ENCODE measurements around the gene MICALL1. TPM values are rescaled to one million over a fixed set of nuclear protein-coding genes. Genes with fewer than 3 reads are reported as not detected.

The MICALL1 gene
- total and polyA plus RNA-seq, 2 of the 4 experiments (the other 2 are of a cell fraction), result 12.4 to 22.3 TPM

- no peak overlapping the region for H3K4me2 ChIP-seq (ENCODE audit: low read depth, low read length)
Measured at GRCh38 chr22:37982151-37982785, 76.2 kb downstream of the MICALL1 start.

More at GRCh38 chr22:37982151-37982785, 76.2 kb downstream of the MICALL1 start:
- H2BK20ac ChIP-seq (ENCODE audit: low read depth, low read length), result no peak overlapping the region
- no peak overlapping the region for H3K14ac ChIP-seq (replicated peaks; ENCODE audit: low read depth, low read length)
- no peaks in the 10 kb centered on the region for H3K36me3 ChIP-seq (ENCODE audit: control insufficient read depth, insufficient read depth, low read length)
- H2AK9ac ChIP-seq (replicated peaks; ENCODE audit: low read depth, low read length, poor library complexity), result no peak overlapping the region
- H3K9ac ChIP-seq (ENCODE audit: low read depth, low read length), result no peak overlapping the region
- no peak overlapping the region for H3K27ac ChIP-seq (ENCODE audit: insufficient read depth, low read length)
- no peak overlapping the region for H2AK5ac ChIP-seq (ENCODE audit: low read depth, low read length)
- no peaks in the 10 kb centered on the region for H3K27me3 ChIP-seq (ENCODE audit: control insufficient read depth, insufficient read depth, low read length)
- H2BK15ac ChIP-seq (ENCODE audit: low read depth, low read length), result no peak overlapping the region
- no peak overlapping the region for H2BK120ac ChIP-seq (ENCODE audit: low read depth, low read length)
- intact Hi-C loops (cut with micrococcal nuclease), result no loop called here
- no peaks in the 10 kb centered on the region for H4K20me1 ChIP-seq (ENCODE audit: insufficient read depth, low read length)
- no peak overlapping the region for H2BK5ac ChIP-seq (ENCODE audit: low read depth, low read length, poor library complexity, severe bottlenecking)
- WGBS, 2 experiments (ENCODE audit: extremely low coverage in 2 of 2, insufficient read length in 1 of 2), result no CpG with 5 or more reads among the region's 8 CpGs
- no peak overlapping the region for H3K18ac ChIP-seq (ENCODE audit: low read depth, low read length)
- no peak overlapping the region for H2AFZ ChIP-seq (replicated peaks; ENCODE audit: low read length, poor library complexity)
- no peak overlapping the region for H3K4ac ChIP-seq (ENCODE audit: low read depth, low read length)
- H3K4me1 ChIP-seq (ENCODE audit: control insufficient read depth, insufficient read depth, low read length), result no peaks in the 10 kb centered on the region
- BruUV-seq (replicated peaks), result no TSS peak
- dilution Hi-C loops (cut with HindIII; ENCODE audit: low sequenced_read_pairs, unreplicated experiment), result no loop called here
- no peak overlapping the region for H4K91ac ChIP-seq (ENCODE audit: insufficient read depth, low read depth, low read length)
- in situ Hi-C loops (cut with MboI; ENCODE audit: low sequenced_read_pairs), result no loop called here
- TF ChIP-seq MXI1 (IDR thresholded peaks at IDR 0.05; ENCODE audit: borderline replicate concordance, low read depth, low read length) (no peak), RCOR1 (IDR thresholded peaks at IDR 0.05; ENCODE audit: insufficient replicate concordance, low read length) (no peak)
- no peak overlapping the region for H3K56ac ChIP-seq (ENCODE audit: extremely low read depth, insufficient read depth, low read length)
- no peak overlapping the region for H4K5ac ChIP-seq (ENCODE audit: low read depth, low read length)
- POLR2A ChIA-PET (ENCODE audit: unreplicated experiment), result no interaction called here
- DNase-seq, result no peak
- no peaks in the 10 kb centered on the region for H3K9me3 ChIP-seq (ENCODE audit: control insufficient read depth, insufficient read depth, low read length)
- H3K79me1 ChIP-seq (ENCODE audit: low read depth in 1 of 2, low read length in 2 of 2), result no peaks in the 10 kb centered on the region
- H3K9me1 ChIP-seq (ENCODE audit: insufficient read depth, low read length), result no peaks in the 10 kb centered on the region; the same call in 1 of the 2 replicates
- H3K23ac ChIP-seq (ENCODE audit: low read depth, low read length), result no peak overlapping the region
- no peak overlapping the region for H3K4me3 ChIP-seq (ENCODE audit: insufficient read depth, low read depth, low read length)
- no peak overlapping the region for H4K8ac ChIP-seq (ENCODE audit: low read depth in 2 of 2, low read length in 2 of 2)
- no peak for ATAC-seq (ENCODE audit: low read depth)
- CTCF ChIA-PET, result interaction anchor here (0.6 kb wide), 1 partner anchor 28 kb away, joined by 4 read pairs; no protein-coding TSS in a partner anchor
